Stimulated activated CD4-positive, alpha-beta T cell treated with anti-CD3 and anti-CD28 coated beads, Interleukin-12 subunit alpha, Interleukin-12 subunit beta, amount 100 ng/mL, for 24 hours (primary cell): ENCODE results near the gene LHFPL6.
A peak's percentile ranks its signal among the peaks of the same experiment; 100 is the strongest.

Experiments used
- DNase-seq, 2 experiments: peaks; one replicate each; pipeline ENCODE4 v3.0.0-alpha.2; 2020; ENCODE audit warnings: low read depth in 2 of 2

Gene LHFPL6

GRCh38 chr13:39306639-39307589, 296.1 kb downstream of the LHFPL6 start:
- peak; percentile 7 to 15 for DNase-seq

- DNase-seq = no peak
Measured at GRCh38 chr13:39302820-39303219, 300.2 kb downstream of the LHFPL6 start.

DNA sequence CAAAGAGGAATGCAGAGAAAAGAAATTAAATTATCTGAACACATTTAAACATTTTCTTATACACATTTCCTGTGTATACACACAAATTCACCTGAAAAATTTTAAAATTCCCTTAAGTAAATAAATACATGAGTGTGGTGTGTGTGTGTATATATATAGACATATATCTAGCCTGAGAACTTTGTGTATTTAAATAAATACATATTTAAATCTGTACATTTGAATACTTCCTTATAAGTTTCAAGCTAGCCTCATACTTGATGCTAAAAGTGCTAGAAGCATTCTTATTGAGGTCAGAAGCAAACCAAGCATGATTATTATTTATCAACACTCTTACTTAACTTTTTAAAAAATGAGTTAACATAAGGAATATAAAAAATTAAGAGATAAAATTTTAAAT, 304.0 kb downstream of the LHFPL6 start:
- no peak for DNase-seq

DNA sequence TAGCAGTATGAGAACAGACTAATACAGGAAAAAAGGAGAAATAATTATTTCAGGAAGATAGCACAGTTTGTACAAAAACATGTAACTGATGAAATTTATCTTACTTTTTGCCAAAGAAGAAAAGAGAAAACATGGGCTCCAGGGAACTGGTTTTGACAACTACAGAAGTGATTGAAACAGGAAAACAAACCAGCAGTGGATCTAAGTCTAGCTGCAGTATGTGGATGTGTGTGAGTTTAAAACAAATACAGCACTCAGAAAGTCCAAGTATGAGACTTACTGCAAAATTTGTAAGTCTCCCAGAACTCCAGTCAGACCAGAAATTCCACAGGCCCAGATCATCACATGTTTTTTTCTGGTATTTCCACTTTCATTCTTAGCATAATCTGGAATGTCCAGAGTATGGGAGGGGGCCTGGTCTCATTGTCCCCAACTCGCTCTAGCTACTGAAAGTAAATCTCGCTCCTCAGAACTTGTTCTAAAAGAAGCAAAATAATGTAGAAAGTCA, 305.3 kb downstream of the LHFPL6 start:
- DNase-seq = no peak

DNA sequence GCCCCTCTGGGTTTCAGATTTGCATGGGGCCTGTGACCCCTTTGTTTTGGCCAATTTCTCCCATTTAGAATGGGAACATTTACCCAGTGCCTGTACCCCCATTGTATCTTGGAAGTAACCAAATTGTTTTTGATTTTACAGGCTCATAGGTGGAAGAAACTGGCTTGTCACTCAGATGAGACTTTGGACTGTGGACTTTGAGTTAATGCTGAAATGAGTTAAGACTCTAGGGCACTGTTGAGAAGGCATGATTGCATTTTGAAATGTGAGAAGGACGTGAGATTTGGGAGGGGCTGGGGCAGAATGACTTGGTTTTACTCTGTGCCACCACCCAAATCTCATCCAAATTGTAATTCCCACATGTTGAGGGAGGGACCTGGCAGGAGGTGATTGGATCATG, 306.0 kb downstream of the LHFPL6 start:
- DNase-seq = no peak

DNA sequence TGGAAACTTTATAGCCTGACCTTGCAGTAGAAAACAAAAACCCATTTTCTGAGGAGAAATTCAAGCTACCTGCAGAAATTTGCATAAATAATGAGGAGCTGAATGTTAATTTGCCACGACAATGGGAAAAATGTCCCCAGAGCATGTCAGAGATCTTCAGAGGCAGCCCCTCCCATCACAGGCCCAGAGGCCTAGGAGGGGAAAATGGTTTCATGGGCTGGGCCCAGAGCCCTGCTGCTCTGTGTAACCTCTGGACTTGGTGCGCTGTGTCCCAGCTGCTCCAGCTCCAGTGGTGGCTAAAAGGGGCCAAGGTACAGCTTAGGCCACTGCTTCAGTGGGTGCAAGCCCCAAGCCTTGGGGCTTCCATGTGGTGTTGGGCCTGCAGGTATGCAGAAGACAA, 306.8 kb downstream of the LHFPL6 start:
- no peak for DNase-seq
